T-cell (primary cell): Measurements from ENCODE around the gene GPR3. TPM values are rescaled to one million over a fixed set of nuclear protein-coding genes. Genes with fewer than 3 reads are reported as not detected.

Source experiments
- ATAC-seq, 4 experiments: fragments of 200-7000 bp in 3 of 4; fragments of 150-1000 bp in 1 of 4; cut with Tn5 transposase; replicated peaks in 1 of 4; 1 replicate in 3 of 4; 2 replicates in 1 of 4; pipeline ENCODE4 v1.10.0; 2021; ENCODE audit warnings: moderate library complexity in 3 of 4, mild to moderate bottlenecking in 2 of 4, moderate number of reproducible peaks in 1 of 4
- CTCF ChIA-PET, 2 donors: fragments of 300-600 bp; sonication (Branson Sonifier 250); formaldehyde crosslinking; loops; one replicate each; lab custom pipeline; 2022; ENCODE audit warnings: antibody characterized with exemption in 2 of 2; lab: Charles Lee
- POLR2A ChIA-PET, 2 donors: fragments of 300-600 bp; sonication (Branson Sonifier 250); formaldehyde crosslinking; loops; one replicate each; lab custom pipeline; 2022; ENCODE audit warnings: antibody characterized with exemption in 2 of 2; lab: Charles Lee
- DNase-seq, 35 experiments: peaks; one replicate each; pipeline versions ENCODE4 v3.0.0 to v3.0.0-alpha.2; 2013 to 2023
- H3K27ac ChIP-seq: one replicate; pipeline ENCODE4 v1.5.1; 2013; ENCODE audit warnings: low read length
- H3K27me3 ChIP-seq, 2 experiments: replicated peaks in 1 of 2; 1 replicate in 1 of 2; 2 replicates in 1 of 2; pipeline versions ENCODE4 v1.6.1 to v1.7.0; 2013; ENCODE audit warnings: low read length in 1 of 2, mixed read lengths in 1 of 2; ENCODE audit not compliant: control insufficient read depth in 2 of 2, insufficient read depth in 2 of 2; ENCODE audit errors: extremely low read depth in 1 of 2
- H3K36me3 ChIP-seq, 2 donors: 1 replicate in 1 of 2; 2 replicates in 1 of 2; pipeline versions ENCODE4 v1.6.1 to v1.7.0; 2013; ENCODE audit warnings: low read length in 1 of 2; ENCODE audit not compliant: control insufficient read depth in 2 of 2, insufficient read depth in 1 of 2; ENCODE audit errors: extremely low read depth in 1 of 2
- H3K4me1 ChIP-seq, 2 experiments: 1 replicate in 1 of 2; 2 replicates in 1 of 2; pipeline versions ENCODE4 v1.6.1 to v1.7.0; 2013; ENCODE audit warnings: low read length in 2 of 2, mixed read lengths in 1 of 2; ENCODE audit not compliant: insufficient read depth in 2 of 2, control insufficient read depth in 1 of 2; ENCODE audit errors: extremely low read depth in 1 of 2
- H3K4me3 ChIP-seq, 2 donors: 1 replicate in 1 of 2; 2 replicates in 1 of 2; pipeline versions ENCODE4 v1.5.1 to v1.7.0; 2013; ENCODE audit warnings: mild to moderate bottlenecking in 2 of 2, low read length in 1 of 2, moderate library complexity in 1 of 2; ENCODE audit not compliant: control insufficient read depth in 1 of 2; ENCODE audit errors: extremely low read depth in 1 of 2
- H3K9me3 ChIP-seq: 2 replicates; pipeline ENCODE4 v1.7.0; 2013
- H3K27ac Mint-ChIP-seq, 2 donors: one replicate each; pipeline ENCODE4 v1.8.0; 2020 to 2021; ENCODE audit warnings: mild to moderate bottlenecking in 2 of 2, mixed read lengths in 2 of 2
- H3K27me3 Mint-ChIP-seq, 2 donors: one replicate each; pipeline ENCODE4 v1.8.0; 2021 to 2022; ENCODE audit warnings: mixed read lengths in 2 of 2
- H3K36me3 Mint-ChIP-seq: one replicate; pipeline ENCODE4 v1.8.0; 2021; ENCODE audit warnings: mixed read lengths
- H3K4me1 Mint-ChIP-seq, 3 donors: one replicate each; pipeline ENCODE4 v1.8.0; 2020 to 2022; ENCODE audit warnings: mixed read lengths in 3 of 3, mild to moderate bottlenecking in 1 of 3
- H3K4me3 Mint-ChIP-seq, 3 donors: one replicate each; pipeline ENCODE4 v1.8.0; 2020 to 2022; ENCODE audit warnings: mild to moderate bottlenecking in 3 of 3, mixed read lengths in 3 of 3, moderate library complexity in 3 of 3
- H3K9me3 Mint-ChIP-seq, 3 donors: one replicate each; pipeline ENCODE4 v1.8.0; 2020 to 2022; ENCODE audit warnings: mixed read lengths in 3 of 3
- WGBS: methylation state at CpG from one replicate; pipeline ENCODE4 v1.1.5; 2013; ENCODE audit warnings: missing lambda C conversion rate; ENCODE audit not compliant: insufficient coverage; 5-methylcytosine and 5-hydroxymethylcytosine counted together
- total RNA-seq, 35 experiments: library from RNA in 6 of 35; stranded (reverse) in 6 of 35; fragments of 120-200 nt in 1 of 35; gene quantifications; one replicate each; pipeline versions ENCODE4 v1.2.1 to v1.2.4 and lab custom pipeline; 2013 to 2026

The GPR3 gene
- total RNA-seq, 5 donors from 2014 or later (not counting 1 experiment from before 2014, with no cell fraction given) = 0.21 to 0.35 TPM; not detected in 3

- Histone ChIP-seq H3K9me3 (no peaks in the 10 kb centered on the region), H3K36me3 (no peaks in the 10 kb centered on the region), H3K27me3 (peaks cover 0 to 11% of the 10 kb centered on the region in 2 experiments), H3K4me3 (peak overlapping the region; percentile 53 to 68), H3K27ac (no peak overlapping the region), H3K4me1 (peaks cover 15 to 36% of the 10 kb centered on the region in 2 experiments)
- ChIA-PET CTCF (interaction anchor here (0.6 to 1.8 kb wide), 9 partner anchors 9 to 1143 kb away, joined by 3 to 10 read pairs (median 4); no protein-coding TSS in a partner anchor), POLR2A (interaction anchor here (0.5 to 0.6 kb wide), 4 partner anchors 14 to 1458 kb away, joined by 3 to 11 read pairs (median 3); no protein-coding TSS in a partner anchor)
- no peaks in the 10 kb centered on the region for H3K36me3 Mint-ChIP-seq
- no peaks in the 10 kb centered on the region for H3K27me3 Mint-ChIP-seq
- H3K27ac Mint-ChIP-seq = peak overlapping the region in 1 of 2 donors; percentile 82
- no peaks in the 10 kb centered on the region for H3K9me3 Mint-ChIP-seq
- H3K4me3 Mint-ChIP-seq = peak overlapping the region; percentile 85 to 87 (median 86)
- DNase-seq (peak in 31 of 35 experiments; percentile 29 to 72 (median 56)), ATAC-seq (peak; percentile 62 to 71 (median 66))
- WGBS = 0% methylated on average over 30 of the region's 30 CpGs
- H3K4me1 Mint-ChIP-seq = peaks cover 38 to 48% (median 43%) of the 10 kb centered on the region in 3 donors
Observed at GRCh38 chr1:27366113-27366410, 26.4 kb upstream of the GPR3 start.

DNA sequence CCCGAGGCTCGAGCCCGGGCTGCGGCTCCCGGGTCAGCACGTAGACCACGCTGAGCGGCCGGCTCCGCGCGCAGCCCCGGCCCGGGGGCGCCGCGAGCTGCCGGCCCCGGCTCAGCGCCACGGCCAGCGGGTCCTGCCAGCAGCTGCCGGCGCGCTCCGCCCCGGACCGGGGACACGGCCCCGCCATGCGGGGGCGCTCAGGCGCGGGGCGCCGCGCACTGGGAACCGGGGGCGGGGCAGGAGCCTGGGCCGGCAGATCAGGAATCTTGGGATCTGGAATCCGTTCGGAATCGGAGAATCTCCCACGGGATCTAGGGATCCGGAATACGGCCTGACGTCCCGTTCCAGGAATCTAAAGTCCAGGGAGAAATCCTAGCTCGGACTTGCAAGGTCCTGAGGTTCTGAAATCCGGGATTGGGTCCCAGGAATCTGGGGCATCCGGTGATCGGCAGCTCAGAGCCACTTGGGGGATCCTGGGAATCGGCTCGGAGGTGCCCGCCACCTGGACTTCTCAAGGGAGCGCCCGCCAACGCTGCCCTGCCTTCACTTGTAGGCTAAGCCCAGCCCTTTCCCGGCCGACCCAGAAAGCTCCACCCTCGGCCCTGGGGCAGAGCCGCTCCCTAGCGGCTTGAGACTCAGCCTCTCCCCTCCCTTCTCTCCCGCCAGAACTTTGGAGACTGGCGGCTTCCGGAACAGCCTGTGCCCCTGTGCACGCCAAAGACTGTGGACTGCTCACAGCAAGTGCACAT lies 25.8 kb upstream of the GPR3 start, which contains the start of gene MAP3K6:
Gene MAP3K6, minus strand, starts transcription at position 551 of the 749 bp plus-strand sequence. Its CDS starts 364 bp downstream, at position 187.
- Mint-ChIP-seq H3K9me3 (no peaks in the 10 kb centered on the region), H3K36me3 (no peaks in the 10 kb centered on the region), H3K27me3 (no peaks in the 10 kb centered on the region), H3K4me1 (peaks cover 38 to 48% (median 42%) of the 10 kb centered on the region in 3 donors), H3K4me3 (peak within 1 kb of the TSS; percentile 85 to 87 (median 86)), H3K27ac (peak within 1 kb of the TSS in 1 of 2 donors; percentile 82)
- peaks cover 0 to 11% of the 10 kb centered on the region in 2 experiments for H3K27me3 ChIP-seq
- ChIA-PET POLR2A (no interaction called here), CTCF (interaction anchor here in 1 of 2 donors (0.7 to 1.8 kb wide), 3 partner anchors 10 to 67 kb away, joined by 3 to 9 read pairs (median 4); no protein-coding TSS in a partner anchor)
- 3% methylated on average over 60 of the region's 67 CpGs for WGBS
- DNase-seq (peak in 5 of 35 experiments; percentile 18 to 64 (median 43)), ATAC-seq (peak; percentile 50 to 58 (median 56))
- peak within 1 kb of the TSS; percentile 53 to 68 for H3K4me3 ChIP-seq
- H3K9me3 ChIP-seq = no peaks in the 10 kb centered on the region
- H3K27ac ChIP-seq = no peak within 1 kb of the TSS
- peaks cover 15 to 36% of the 10 kb centered on the region in 2 experiments for H3K4me1 ChIP-seq
- no peaks in the 10 kb centered on the region for H3K36me3 ChIP-seq

GRCh38 chr1:27367160-27367650 lies 25.2 kb upstream of the GPR3 start:
- Histone ChIP-seq H3K9me3 (no peaks in the 10 kb centered on the region), H3K4me3 (peak overlapping the region in 1 of 2 donors; percentile 53), H3K36me3 (no peaks in the 10 kb centered on the region), H3K27me3 (peaks cover 0 to 11% of the 10 kb centered on the region in 2 experiments), H3K4me1 (peaks cover 15 to 36% of the 10 kb centered on the region in 2 experiments), H3K27ac (no peak overlapping the region)
- Mint-ChIP-seq H3K9me3 (no peaks in the 10 kb centered on the region), H3K27me3 (no peaks in the 10 kb centered on the region), H3K27ac (peak overlapping the region in 1 of 2 donors; percentile 55), H3K4me1 (peaks cover 38 to 48% (median 42%) of the 10 kb centered on the region in 3 donors), H3K36me3 (no peaks in the 10 kb centered on the region), H3K4me3 (peak overlapping the region; percentile 71 to 79 (median 78))
- no peak for DNase-seq
- POLR2A ChIA-PET = no interaction called here
- ATAC-seq = no peak
- WGBS = 83% methylated on average over 8 of the region's 8 CpGs
- CTCF ChIA-PET = interaction anchor here (1.1 to 1.4 kb wide), 2 partner anchors 9 to 68 kb away, joined by 4 read pairs; no protein-coding TSS in a partner anchor

- Mint-ChIP-seq H3K4me3 (no peak overlapping the region), H3K36me3 (no peaks in the 10 kb centered on the region), H3K27ac (peak overlapping the region; percentile 36 to 58), H3K9me3 (no peaks in the 10 kb centered on the region), H3K27me3 (no peaks in the 10 kb centered on the region), H3K4me1 (peaks cover 33 to 43% (median 40%) of the 10 kb centered on the region in 3 donors)
- CTCF ChIA-PET = interaction anchor here (0.7 to 1.4 kb wide), 3 partner anchors 11 to 210 kb away, joined by 4 to 12 read pairs (median 5); no protein-coding TSS in a partner anchor
- Histone ChIP-seq H3K36me3 (no peaks in the 10 kb centered on the region), H3K27ac (no peak overlapping the region), H3K27me3 (peaks cover 0 to 11% of the 10 kb centered on the region in 2 experiments), H3K4me1 (peaks cover 15 to 36% of the 10 kb centered on the region in 2 experiments), H3K9me3 (no peaks in the 10 kb centered on the region), H3K4me3 (no peak overlapping the region)
- DNase-seq (peak in 4 of 35 experiments; percentile 25 to 39 (median 34)), ATAC-seq (peak in 1 of 4 experiments; percentile 13)
- POLR2A ChIA-PET = interaction anchor here in 1 of 2 donors (1.1 kb wide), 1 partner anchor 25 kb away, joined by 4 read pairs; no protein-coding TSS in a partner anchor
- WGBS = 57% methylated on average over 13 of the region's 13 CpGs
Observed at GRCh38 chr1:27368869-27369582, 23.4 kb upstream of the GPR3 start.

- H3K4me1 Mint-ChIP-seq = peaks cover 13 to 18% (median 17%) of the 10 kb centered on the region in 3 donors
- H3K4me3 ChIP-seq = no peak overlapping the region
- no peak overlapping the region for H3K4me3 Mint-ChIP-seq
- ChIA-PET POLR2A (interaction anchor here in 1 of 2 donors (0.6 kb wide), 1 partner anchor 63 kb away, joined by 4 read pairs; no protein-coding TSS in a partner anchor), CTCF (interaction anchor here in 1 of 2 donors (0.6 kb wide), 1 partner anchor 591 kb away, joined by 3 read pairs; no protein-coding TSS in a partner anchor)
- H3K36me3 Mint-ChIP-seq = no peaks in the 10 kb centered on the region
- H3K27ac Mint-ChIP-seq = no peak overlapping the region
- 93% methylated on average over 13 of the region's 19 CpGs for WGBS
- H3K36me3 ChIP-seq = no peaks in the 10 kb centered on the region
- H3K9me3 Mint-ChIP-seq = no peaks in the 10 kb centered on the region
- H3K27me3 Mint-ChIP-seq = peaks cover 0 to 3% of the 10 kb centered on the region in 2 donors
- H3K27me3 ChIP-seq = peaks cover 0 to 6% of the 10 kb centered on the region in 2 experiments
- no peak for ATAC-seq
- DNase-seq = no peak
- H3K4me1 ChIP-seq = peaks cover 9 to 12% of the 10 kb centered on the region in 2 experiments
- H3K9me3 ChIP-seq = no peaks in the 10 kb centered on the region
- H3K27ac ChIP-seq = no peak overlapping the region
Observed at GRCh38 chr1:27372022-27372807, 20.2 kb upstream of the GPR3 start.
